Thyroid gland (tissue), 4 donors: ENCODE measurements around the gene SERPINB2. TPM values are rescaled to one million over a fixed set of nuclear protein-coding genes. Genes with fewer than 3 reads are reported as not detected.

ENCODE experiments used
- DNase-seq, 2 donors: peaks; one replicate each; pipeline ENCODE4 v3.0.0-alpha.2; 2019
- H3K27ac ChIP-seq, 3 donors: fragments of 200-600 bp; sonication (generic); 1 replicate in 2 of 3; 2 replicates in 1 of 3; pipeline ENCODE4 v1.5.1; 2016 to 2019; ENCODE audit warnings: mild to moderate bottlenecking in 1 of 3, moderate library complexity in 1 of 3
- H3K27me3 ChIP-seq: fragments of 200-600 bp; sonication (generic); one replicate; pipeline ENCODE4 v1.5.1; 2019
- H3K36me3 ChIP-seq, 2 donors: fragments of 200-600 bp; sonication (generic); one replicate each; pipeline ENCODE4 v1.5.1; 2016 to 2019
- H3K4me1 ChIP-seq, 2 donors: fragments of 200-600 bp; sonication (generic); one replicate each; pipeline ENCODE4 v1.5.1; 2017 to 2019
- H3K4me3 ChIP-seq, 3 donors: fragments of 200-600 bp; sonication (generic); replicated peaks in 1 of 3; 1 replicate in 2 of 3; 2 replicates in 1 of 3; pipeline ENCODE4 v1.5.1; 2016; ENCODE audit warnings: mild to moderate bottlenecking in 1 of 3
- H3K9me3 ChIP-seq: fragments of 200-600 bp; sonication (generic); one replicate; pipeline ENCODE4 v1.5.1; 2017
- POLR2A ChIP-seq, 2 donors: fragments of 450-650 bp; IDR thresholded peaks; one replicate each; pipeline ENCODE4 v1.6.1; 2017; ENCODE audit warnings: antibody characterized with exemption in 2 of 2, mild to moderate bottlenecking in 2 of 2, moderate library complexity in 1 of 2
- WGBS, 2 donors: methylation state at CpG; one replicate each; pipeline ENCODE4 v1.1.5; 2017; 5-methylcytosine and 5-hydroxymethylcytosine counted together
- intact Hi-C: fragments of 100-400 bp; cut with DNase I; formaldehyde crosslinking; loops from one replicate; pipeline ENCODE4 v1.15.1; 2023
- total RNA-seq, 4 donors: library from RNA; depleted of rRNA; stranded (reverse); fragments of >200 nt; gene quantifications; one replicate each; pipeline ENCODE4 v1.2.3, GENCODE V29; 2016
- TF ChIP-seq, protein P1 (sequence below), 6 experiments: fragments of 200-600 bp in 3 of 6; fragments of 450-650 bp in 3 of 6; sonication (generic) in 3 of 6; IDR thresholded peaks; one replicate each; pipeline ENCODE4 v1.5.1; 2016 to 2019; ENCODE audit warnings: antibody characterized with exemption in 6 of 6, mild to moderate bottlenecking in 2 of 6, inconsistent platforms in 1 of 6, moderate library complexity in 1 of 6

Gene SERPINB2
- total RNA-seq, 4 donors from 2014 or later = 0.22 to 0.67 TPM; not detected in 2

DNA sequence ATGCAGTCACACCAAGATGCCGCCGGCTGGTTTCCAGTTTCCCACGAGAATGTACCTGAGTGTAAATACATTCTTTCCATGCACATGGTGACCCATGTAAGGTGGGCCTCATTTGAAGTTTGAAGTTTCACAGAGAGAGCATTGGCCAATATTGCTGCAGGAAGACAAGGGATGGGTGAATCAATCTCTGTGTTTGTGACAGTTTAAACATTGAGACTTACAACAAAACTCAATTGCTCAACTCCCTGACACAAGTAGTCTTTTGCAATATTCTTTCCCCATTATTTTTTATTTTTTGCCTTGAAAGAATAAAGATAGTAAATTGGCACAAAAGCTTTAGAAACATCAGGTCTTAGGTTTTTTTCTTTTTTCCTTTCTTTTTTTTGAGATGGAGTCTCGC is 5.1 kb downstream of the SERPINB2 start:
- H3K4me1 ChIP-seq = no peaks in the 10 kb centered on the region
- no peaks in the 10 kb centered on the region for H3K9me3 ChIP-seq
- 87 to 92% methylated on average over 4 of the region's 4 CpGs for WGBS, 2 donors
- no peaks in the 10 kb centered on the region for H3K36me3 ChIP-seq
- H3K27me3 ChIP-seq = no peaks in the 10 kb centered on the region
- DNase-seq = no peak
- intact Hi-C loops = no loop called here
- TF ChIP-seq, protein P1, sequence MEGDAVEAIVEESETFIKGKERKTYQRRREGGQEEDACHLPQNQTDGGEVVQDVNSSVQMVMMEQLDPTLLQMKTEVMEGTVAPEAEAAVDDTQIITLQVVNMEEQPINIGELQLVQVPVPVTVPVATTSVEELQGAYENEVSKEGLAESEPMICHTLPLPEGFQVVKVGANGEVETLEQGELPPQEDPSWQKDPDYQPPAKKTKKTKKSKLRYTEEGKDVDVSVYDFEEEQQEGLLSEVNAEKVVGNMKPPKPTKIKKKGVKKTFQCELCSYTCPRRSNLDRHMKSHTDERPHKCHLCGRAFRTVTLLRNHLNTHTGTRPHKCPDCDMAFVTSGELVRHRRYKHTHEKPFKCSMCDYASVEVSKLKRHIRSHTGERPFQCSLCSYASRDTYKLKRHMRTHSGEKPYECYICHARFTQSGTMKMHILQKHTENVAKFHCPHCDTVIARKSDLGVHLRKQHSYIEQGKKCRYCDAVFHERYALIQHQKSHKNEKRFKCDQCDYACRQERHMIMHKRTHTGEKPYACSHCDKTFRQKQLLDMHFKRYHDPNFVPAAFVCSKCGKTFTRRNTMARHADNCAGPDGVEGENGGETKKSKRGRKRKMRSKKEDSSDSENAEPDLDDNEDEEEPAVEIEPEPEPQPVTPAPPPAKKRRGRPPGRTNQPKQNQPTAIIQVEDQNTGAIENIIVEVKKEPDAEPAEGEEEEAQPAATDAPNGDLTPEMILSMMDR (IDR thresholded peaks at IDR 0.05) = no peak
- TF ChIP-seq POLR2A (IDR thresholded peaks at IDR 0.05) = no peak
- no peak overlapping the region for H3K4me3 ChIP-seq
- no peak overlapping the region for H3K27ac ChIP-seq

DNA sequence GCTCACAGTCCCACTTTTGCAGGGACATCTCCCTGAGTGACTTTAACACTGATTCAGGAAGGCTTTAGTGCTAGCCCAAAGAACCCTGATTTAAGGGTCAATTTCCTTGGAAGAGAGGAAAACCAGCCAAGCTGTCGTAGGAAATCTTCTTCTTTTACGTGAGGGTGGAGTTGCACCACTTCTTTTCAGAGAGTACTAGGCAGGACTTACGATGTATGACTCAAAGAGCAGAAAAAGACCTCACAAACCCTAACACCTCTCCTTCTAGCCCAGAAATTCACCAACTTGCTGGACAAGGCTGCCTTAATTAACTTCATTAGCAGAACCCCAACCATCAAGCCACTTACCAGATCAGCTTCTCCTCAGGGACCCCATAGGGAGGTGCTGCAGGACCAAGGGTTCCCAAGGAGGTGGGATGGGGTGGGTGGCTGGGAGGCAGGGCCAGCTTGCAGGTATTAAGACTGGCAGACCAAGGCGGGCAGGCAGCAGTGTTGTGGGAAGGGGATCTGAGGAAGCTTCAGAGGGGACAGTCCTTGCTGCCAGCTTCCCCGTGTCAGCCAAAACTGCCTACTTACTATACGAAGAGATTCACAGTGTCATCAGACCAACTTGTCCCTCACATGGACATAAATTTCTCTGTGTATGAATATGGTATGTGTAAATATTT is 6.7 kb downstream of the SERPINB2 start:
- DNase-seq = no peak
- intact Hi-C loops = no loop called here
- Histone ChIP-seq H3K4me3 (no peak overlapping the region), H3K27ac (no peak overlapping the region), H3K36me3 (no peaks in the 10 kb centered on the region), H3K9me3 (no peaks in the 10 kb centered on the region), H3K4me1 (no peaks in the 10 kb centered on the region), H3K27me3 (no peaks in the 10 kb centered on the region)
- WGBS, 2 donors = 84 to 88% methylated on average over 6 of the region's 6 CpGs
- TF ChIP-seq, protein P1 (IDR thresholded peaks at IDR 0.05) = no peak
- TF ChIP-seq POLR2A (IDR thresholded peaks at IDR 0.05) = no peak

DNA sequence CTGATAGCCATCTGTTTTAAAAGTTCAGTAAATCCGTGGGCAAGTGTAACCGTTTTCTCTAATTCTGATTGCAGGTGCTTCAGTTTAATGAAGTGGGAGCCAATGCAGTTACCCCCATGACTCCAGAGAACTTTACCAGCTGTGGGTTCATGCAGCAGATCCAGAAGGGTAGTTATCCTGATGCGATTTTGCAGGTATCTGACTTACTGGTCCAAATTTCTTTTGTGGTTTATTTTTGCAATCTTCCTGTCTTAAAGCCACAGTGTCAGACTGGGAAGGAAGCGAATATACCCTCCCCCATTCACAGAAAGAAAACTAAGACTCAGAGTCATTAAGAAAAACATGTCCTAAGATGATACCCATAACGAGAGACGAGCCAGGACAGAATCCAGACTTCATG is 7.7 kb downstream of the SERPINB2 start:
- no peaks in the 10 kb centered on the region for H3K9me3 ChIP-seq
- no peak overlapping the region for H3K27ac ChIP-seq
- DNase-seq = no peak
- H3K36me3 ChIP-seq = no peaks in the 10 kb centered on the region
- WGBS, 2 donors = 67 to 75% methylated on average over 6 of the region's 6 CpGs
- no peaks in the 10 kb centered on the region for H3K4me1 ChIP-seq
- H3K4me3 ChIP-seq = no peak overlapping the region
- TF ChIP-seq POLR2A (IDR thresholded peaks at IDR 0.05) = no peak
- TF ChIP-seq, protein P1 (IDR thresholded peaks at IDR 0.05) = no peak
- intact Hi-C loops = no loop called here
- no peaks in the 10 kb centered on the region for H3K27me3 ChIP-seq

DNA sequence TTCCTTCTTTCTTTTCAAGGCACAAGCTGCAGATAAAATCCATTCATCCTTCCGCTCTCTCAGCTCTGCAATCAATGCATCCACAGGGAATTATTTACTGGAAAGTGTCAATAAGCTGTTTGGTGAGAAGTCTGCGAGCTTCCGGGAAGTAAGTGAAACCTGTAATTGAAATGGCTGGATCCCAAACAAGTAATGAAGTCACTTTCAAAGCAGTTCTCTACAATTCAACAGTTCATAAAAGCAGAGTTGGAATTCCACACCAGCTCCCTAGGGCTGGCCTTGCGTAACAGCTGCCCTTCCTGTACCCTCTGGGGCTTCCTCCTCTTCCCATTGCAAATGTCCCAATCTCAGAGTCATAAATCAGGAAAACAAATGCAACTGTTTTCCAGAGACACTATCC is 9.6 kb downstream of the SERPINB2 start:
- intact Hi-C loops = no loop called here
- 62 to 75% methylated on average over 4 of the region's 4 CpGs for WGBS, 2 donors
- H3K27me3 ChIP-seq = no peaks in the 10 kb centered on the region
- no peak overlapping the region for H3K4me3 ChIP-seq
- H3K9me3 ChIP-seq = no peaks in the 10 kb centered on the region
- TF ChIP-seq, protein P1 (IDR thresholded peaks at IDR 0.05) = no peak
- no peaks in the 10 kb centered on the region for H3K36me3 ChIP-seq
- no peaks in the 10 kb centered on the region for H3K4me1 ChIP-seq
- H3K27ac ChIP-seq = no peak overlapping the region
- no peak for DNase-seq

DNA sequence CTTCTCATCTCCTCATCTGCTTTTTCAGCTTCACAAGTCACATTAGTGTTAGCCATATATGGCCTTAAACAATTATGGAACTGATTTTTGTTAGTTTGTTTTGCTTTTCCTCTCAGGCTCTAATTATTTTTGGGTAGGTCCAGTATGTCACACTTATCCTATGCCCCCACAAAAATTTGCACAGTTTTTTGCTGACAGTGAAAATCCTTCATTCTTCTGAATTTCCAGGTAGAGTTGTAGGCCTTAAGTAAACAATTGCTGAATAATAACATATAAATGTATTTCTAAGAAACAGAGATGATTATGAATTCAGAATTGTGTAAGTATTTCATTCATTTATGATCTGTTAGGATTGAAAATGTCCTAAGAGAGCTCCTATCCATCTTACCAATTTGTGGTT is 11.7 kb downstream of the SERPINB2 start:
- TF ChIP-seq, protein P1 (IDR thresholded peaks at IDR 0.05) = no peak
- no peak for TF ChIP-seq POLR2A (IDR thresholded peaks at IDR 0.05)
- no peaks in the 10 kb centered on the region for H3K9me3 ChIP-seq
- H3K4me3 ChIP-seq = no peak overlapping the region
- intact Hi-C loops = no loop called here
- no peak overlapping the region for H3K27ac ChIP-seq
- no peaks in the 10 kb centered on the region for H3K27me3 ChIP-seq
- no peaks in the 10 kb centered on the region for H3K4me1 ChIP-seq
- DNase-seq = no peak
- H3K36me3 ChIP-seq = no peaks in the 10 kb centered on the region
